Activated CD8-positive, alpha-beta T cell treated with anti-CD3 and anti-CD28 coated beads, Interleukin-2, amount 10 ng/mL, durations not matched to agents 7 days and 5 days (primary cell): Measurements from ENCODE around the gene LRFN3. TPM values are rescaled to one million over a fixed set of nuclear protein-coding genes. Genes with fewer than 3 reads are reported as not detected.

Experiments
- ATAC-seq: fragments of 150-1000 bp; cut with Tn5 transposase; one replicate; pipeline ENCODE4 v1.10.0; 2021; ENCODE audit warnings: moderate library complexity
- CTCF ChIA-PET: fragments of 350-600 bp; sonication (Branson Sonifier 250); formaldehyde crosslinking; loops from one replicate; lab custom pipeline; 2021; ENCODE audit warnings: antibody characterized with exemption; lab: Charles Lee
- POLR2A ChIA-PET: fragments of 350-600 bp; sonication (Branson Sonifier 250); formaldehyde crosslinking; loops from one replicate; lab custom pipeline; 2021; ENCODE audit warnings: antibody characterized with exemption; lab: Charles Lee
- DNase-seq: peaks from one replicate; pipeline ENCODE4 v3.0.0-alpha.2; 2020
- H3K27ac Mint-ChIP-seq: one replicate; pipeline ENCODE4 v1.8.0; 2021; ENCODE audit warnings: mild to moderate bottlenecking, mixed read lengths
- H3K27me3 Mint-ChIP-seq: one replicate; pipeline ENCODE4 v1.8.0; 2021; ENCODE audit warnings: low read depth, mixed read lengths
- H3K36me3 Mint-ChIP-seq: one replicate; pipeline ENCODE4 v1.8.0; 2021; ENCODE audit warnings: low read depth, mixed read lengths
- H3K4me1 Mint-ChIP-seq: one replicate; pipeline ENCODE4 v1.8.0; 2021; ENCODE audit warnings: low read depth, mixed read lengths
- H3K4me3 Mint-ChIP-seq: one replicate; pipeline ENCODE4 v1.8.0; 2021; ENCODE audit warnings: mild to moderate bottlenecking, mixed read lengths
- H3K9me3 Mint-ChIP-seq: one replicate; pipeline ENCODE4 v1.8.0; 2022; ENCODE audit warnings: mixed read lengths; ENCODE audit not compliant: insufficient read depth
- total RNA-seq, 2 experiments: library from RNA; stranded (reverse); gene quantifications; one replicate each; pipeline ENCODE4 v1.2.3, GENCODE V29; 2021

The LRFN3 gene
- total RNA-seq, 2 experiments from 2014 or later = 9.8 to 10.3 TPM

DNA sequence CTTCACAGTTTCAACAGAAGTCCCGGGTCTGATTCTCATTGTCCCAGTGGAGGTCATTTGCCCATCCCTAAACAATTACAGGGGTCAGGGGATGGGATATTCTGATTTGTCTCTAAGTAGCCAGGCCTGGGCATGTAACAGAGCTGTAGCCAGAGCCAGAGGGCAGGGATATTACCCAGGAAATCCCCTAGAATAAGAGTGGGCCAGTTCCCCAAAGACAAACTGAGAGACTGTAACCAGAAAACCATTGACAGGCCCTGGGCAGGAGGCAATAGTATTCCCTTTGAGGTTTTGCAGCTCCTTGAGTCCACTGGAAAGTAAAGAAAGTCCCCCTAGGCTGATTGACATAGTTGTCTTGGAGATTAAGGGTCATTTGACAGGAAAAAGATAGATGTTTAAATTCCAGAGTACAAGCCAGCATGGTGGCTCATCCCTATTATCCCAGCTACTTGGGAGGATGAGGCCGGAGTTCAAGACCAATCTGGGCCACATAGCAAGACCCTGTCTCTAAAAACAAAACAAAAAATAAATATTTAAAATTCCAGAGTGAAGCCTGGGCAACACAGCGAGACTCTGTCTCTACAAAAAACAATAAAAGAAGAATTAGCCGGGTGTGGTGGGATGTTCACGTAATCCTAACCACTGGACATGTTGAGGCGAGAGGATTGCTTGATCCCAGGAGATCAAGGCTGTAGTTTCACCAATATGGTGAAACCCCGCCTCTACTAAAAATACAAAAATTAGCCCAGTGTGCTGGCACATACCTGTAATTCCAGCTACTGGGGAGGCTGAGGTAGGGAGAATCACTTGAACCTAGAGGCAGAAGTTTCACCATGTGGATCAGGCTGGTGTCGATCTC is 57.0 kb downstream of the LRFN3 start:
- POLR2A ChIA-PET = interaction anchor here (1.1 kb wide), 1 partner anchor 40 kb away, joined by 4 read pairs; no protein-coding TSS in a partner anchor
- Mint-ChIP-seq H3K4me1 (peaks cover 26% of the 10 kb centered on the region), H3K36me3 (peaks cover 14% of the 10 kb centered on the region), H3K4me3 (no peak overlapping the region), H3K27ac (no peak overlapping the region), H3K9me3 (no peaks in the 10 kb centered on the region), H3K27me3 (peaks cover 9% of the 10 kb centered on the region)
- ATAC-seq (no peak), DNase-seq (no peak)
- CTCF ChIA-PET = interaction anchor here (1.8 to 2.5 kb wide), 3 partner anchors 44 to 123 kb away, joined by 4 to 8 read pairs (median 5); partner anchors contain the start of genes THAP8 and WDR62

DNA sequence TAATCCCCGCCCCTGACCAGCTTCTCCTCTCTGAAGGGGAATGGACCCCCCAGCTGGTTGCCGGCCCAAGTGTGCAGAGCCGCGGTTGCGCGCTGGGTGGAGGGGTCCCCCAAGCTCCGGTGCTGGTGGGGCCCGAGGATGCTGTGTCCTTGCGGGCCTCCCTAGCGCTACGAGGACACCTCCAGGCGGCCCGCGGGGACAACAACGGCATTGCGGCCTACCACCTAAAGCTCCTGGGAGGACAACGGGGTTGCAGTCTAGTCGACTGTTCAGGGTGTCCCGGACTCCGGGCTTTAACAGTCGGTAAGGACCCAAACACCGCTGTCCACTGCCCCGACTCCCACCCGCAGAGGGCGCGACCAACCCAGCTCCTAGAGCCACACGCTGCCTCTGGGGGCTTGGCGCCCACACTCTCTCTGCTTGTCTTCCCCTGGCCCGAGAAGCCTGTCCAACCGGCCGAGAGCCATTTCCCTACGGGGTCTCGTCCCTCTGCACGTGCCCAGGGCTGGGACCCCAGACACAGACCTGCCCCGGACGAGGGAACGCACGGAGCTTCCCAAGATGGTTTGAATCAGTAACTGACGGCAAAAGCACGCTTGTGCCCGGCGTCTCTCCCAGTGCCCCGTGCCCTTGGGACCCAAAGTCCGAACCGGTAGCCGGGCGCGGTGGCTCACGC is 57.9 kb downstream of the LRFN3 start:
- no peak overlapping the region for H3K27ac Mint-ChIP-seq
- CTCF ChIA-PET = interaction anchor here (0.7 to 2.5 kb wide), 6 partner anchors 20 to 124 kb away, joined by 3 to 8 read pairs (median 4); partner anchors contain the start of genes ALKBH6, THAP8 and WDR62
- H3K36me3 Mint-ChIP-seq = peaks cover 16% of the 10 kb centered on the region
- peak overlapping the region; percentile 58 for H3K4me3 Mint-ChIP-seq
- DNase-seq (no peak), ATAC-seq (no peak)
- no peaks in the 10 kb centered on the region for H3K9me3 Mint-ChIP-seq
- POLR2A ChIA-PET = interaction anchor here (1.3 to 2.6 kb wide), 2 partner anchors 20 to 63 kb away, joined by 4 to 9 read pairs; partner anchors contain the start of gene ALKBH6
- peaks cover 26% of the 10 kb centered on the region for H3K4me1 Mint-ChIP-seq
- H3K27me3 Mint-ChIP-seq = no peaks in the 10 kb centered on the region

Other genes with a start within 250 kb of the LRFN3 start
- gene ZBTB32, start 231.8 kb upstream of the LRFN3 start, total RNA-seq = 10 to 100 TPM; 37.4 to 41.4 TPM
- gene KMT2B, start 218.4 kb upstream of the LRFN3 start, total RNA-seq = 10 to 100 TPM; 58.0 to 64.3 TPM
- 10 to 100 TPM; 29.9 to 37.1 TPM for gene IGFLR1, start 193.9 kb upstream of the LRFN3 start, total RNA-seq
- gene U2AF1L4, start 191.0 kb upstream of the LRFN3 start, total RNA-seq = 10 to 100 TPM; 23.3 to 24.0 TPM
- 10 to 100 TPM; 44.1 to 48.2 TPM for gene PSENEN, start 190.7 kb upstream of the LRFN3 start, total RNA-seq
- 10 to 100 TPM; 10.5 to 12.4 TPM for gene LIN37, start 187.8 kb upstream of the LRFN3 start, total RNA-seq
- gene HSPB6, start 179.3 kb upstream of the LRFN3 start, total RNA-seq = under 1 TPM in 1 of 2 experiments, not detected in 1; 0.65 TPM
- 10 to 100 TPM; 48.0 to 54.6 TPM for gene PROSER3, start 178.2 kb upstream of the LRFN3 start, total RNA-seq
- 10 to 100 TPM; 66.6 to 71.0 TPM for gene ARHGAP33, start 160.8 kb upstream of the LRFN3 start, total RNA-seq
- gene PRODH2, start 123.5 kb upstream of the LRFN3 start, total RNA-seq = not detected
- gene NPHS1, start 83.9 kb upstream of the LRFN3 start, total RNA-seq = not detected
- gene KIRREL2, start 79.5 kb upstream of the LRFN3 start, total RNA-seq = 1 to 10 TPM; 1.9 to 2.2 TPM
- 1 to 10 TPM in 1 of 2 experiments, under 1 TPM in 1; 0.87 to 1.4 TPM for gene APLP1, start 67.8 kb upstream of the LRFN3 start, total RNA-seq
- 10 to 100 TPM; 39.0 to 40.7 TPM for gene NFKBID, start 35.8 kb upstream of the LRFN3 start, total RNA-seq
- 100 to 1,000 TPM; 196 to 216 TPM for gene HCST, start 33.8 kb upstream of the LRFN3 start, total RNA-seq
- under 1 TPM; 0.52 to 0.71 TPM for gene TYROBP, start 28.1 kb upstream of the LRFN3 start, total RNA-seq
- gene SDHAF1, start 58.8 kb downstream of the LRFN3 start, total RNA-seq = 10 to 100 TPM; 20.1 to 21.4 TPM
- gene SYNE4, start 72.4 kb downstream of the LRFN3 start, total RNA-seq = 1 to 10 TPM; 1.8 to 2.6 TPM
- gene ALKBH6, start 77.8 kb downstream of the LRFN3 start, total RNA-seq = 10 to 100 TPM; 43.3 to 47.2 TPM
- gene CLIP3, start 96.5 kb downstream of the LRFN3 start, total RNA-seq = 1 to 10 TPM in 1 of 2 experiments, under 1 TPM in 1; 0.74 to 1.7 TPM
- 1 to 10 TPM; 5.7 to 5.8 TPM for gene THAP8, start 117.9 kb downstream of the LRFN3 start, total RNA-seq
- 10 to 100 TPM; 43.6 to 44.5 TPM for gene WDR62, start 118.5 kb downstream of the LRFN3 start, total RNA-seq
- gene OVOL3, start 174.8 kb downstream of the LRFN3 start, total RNA-seq = under 1 TPM in 1 of 2 experiments, not detected in 1; 0.58 TPM
- gene POLR2I, start 178.5 kb downstream of the LRFN3 start, total RNA-seq = 10 to 100 TPM; 50.5 to 57.3 TPM
- 100 to 1,000 TPM; 186 to 200 TPM for gene TBCB, start 179.1 kb downstream of the LRFN3 start, total RNA-seq
- gene CAPNS1, start 203.7 kb downstream of the LRFN3 start, total RNA-seq = 100 to 1,000 TPM; 547 to 569 TPM
- not detected for gene COX7A1, start 216.1 kb downstream of the LRFN3 start, total RNA-seq